HG03196 (cell line): ENCODE results near the gene CDY2A.
"Not testable (repeated sequence)": the region's sequence is repeated elsewhere in the genome, so short reads cannot be mapped to it uniquely, and the experiment has no call there.

Source experiments
- ATAC-seq: cut with Tn5 transposase; IDR thresholded peaks from one replicate; pipeline ENCODE4 v1.9.1; 2021; ENCODE audit not compliant: unreplicated experiment

CDY2A gene

GRCh38 chrY:18025487-18025886 is at the start of gene CDY2A:
Gene CDY2A (plus strand): TSS chrY:18025787. CDS start chrY:18026115, 328 bp downstream.
- ATAC-seq: not testable (repeated sequence)

- not testable (repeated sequence) for ATAC-seq
Measured at GRCh38 chrY:17997586-17997985, 28.0 kb upstream of the CDY2A start.

GRCh38 chrY:17998266-17998665 is 27.3 kb upstream of the CDY2A start:
- not testable (repeated sequence) for ATAC-seq

GRCh38 chrY:18023897-18024296 is 1.7 kb upstream of the CDY2A start:
- ATAC-seq: not testable (repeated sequence)

GRCh38 chrY:18028845-18029244 is 3.3 kb downstream of the CDY2A start:
- not testable (repeated sequence) for ATAC-seq

GRCh38 chrY:18030178-18030577 is 4.6 kb downstream of the CDY2A start:
- not testable (repeated sequence) for ATAC-seq

- not testable (repeated sequence) for ATAC-seq
Measured at GRCh38 chrY:18034100-18034814, 8.7 kb downstream of the CDY2A start.

- ATAC-seq: not testable (repeated sequence)
Measured at GRCh38 chrY:18034864-18035263, 9.3 kb downstream of the CDY2A start.

- ATAC-seq: not testable (repeated sequence)
Measured at GRCh38 chrY:18044990-18045389, 19.4 kb downstream of the CDY2A start.

GRCh38 chrY:18048149-18049040 is 22.8 kb downstream of the CDY2A start:
- ATAC-seq: not testable (repeated sequence)

GRCh38 chrY:18049061-18049460 is 23.5 kb downstream of the CDY2A start:
- not testable (repeated sequence) for ATAC-seq

- not testable (repeated sequence) for ATAC-seq
Measured at GRCh38 chrY:18056473-18056872, 30.9 kb downstream of the CDY2A start.

GRCh38 chrY:18073464-18073863 is 47.9 kb downstream of the CDY2A start:
- not testable (repeated sequence) for ATAC-seq
